K562 (cell line): ENCODE results near the gene ANKS1B. TPM values are rescaled to one million over a fixed set of nuclear protein-coding genes. Genes with fewer than 3 reads are reported as not detected.

Source experiments
- ATAC-seq: fragments of 200-7000 bp; cut with Tn5 transposase; 3 replicates; pipeline ENCODE4 v1.9.1; 2020; ENCODE audit warnings: moderate library complexity
- BruUV-seq: library from RNA; stranded (reverse); fragments of 400-500 nt; replicated peaks from 2 replicates; lab custom pipeline; 2021; lab: Mats Ljungman, UMichigan
- CTCF ChIA-PET: fragments of 300-600 bp; formaldehyde crosslinking; extraction: SDS; loops from one replicate; lab custom pipeline; 2021; ENCODE audit warnings: low intra/inter-chr PET ratio; lab: Yijun Ruan, JAX
- POLR2A ChIA-PET: fragments of 300-600, 350-650 bp; sonication (Branson Sonifier 250); formaldehyde crosslinking; extraction: SDS; loops from one replicate; lab custom pipeline; 2021; ENCODE audit warnings: antibody characterized with exemption, inconsistent platforms; lab: Yijun Ruan, JAX
- DNase-seq, 4 experiments: peaks; one replicate each; pipeline versions ENCODE4 v3.0.0 to v3.0.0-alpha.2; 2011 to 2018; ENCODE audit warnings: low spot score in 3 of 4, mixed read lengths in 3 of 4; ENCODE audit errors: extremely low read depth in 1 of 4
- FAIRE-seq: peaks from 2 replicates; lab custom pipeline; 2011; peaks lifted over from hg19 to GRCh38; lab: Jason Lieb, UNC
- H2AFZ ChIP-seq: 2 replicates; pipeline ENCODE4 v1.6.0; 2011; ENCODE audit warnings: low read depth, low read length, control low read depth, inconsistent platforms
- H3K27ac ChIP-seq: fragments of 200-600 bp; 3 replicates; pipeline ENCODE4 v1.8.0; 2011; ENCODE audit warnings: low read depth, mild to moderate bottlenecking, control low read depth, inconsistent platforms, low read length, moderate library complexity, mixed read lengths; ENCODE audit errors: extremely low read depth
- H3K27me3 ChIP-seq, 2 experiments: fragments of 300-600 bp in 1 of 2; 2 replicates in 1 of 2; 3 replicates in 1 of 2; pipeline versions ENCODE4 v1.6.0 to v1.8.0; 2011; ENCODE audit warnings: inconsistent platforms in 2 of 2, low read length in 2 of 2, mild to moderate bottlenecking in 1 of 2, mixed read lengths in 1 of 2, moderate library complexity in 1 of 2; ENCODE audit not compliant: control insufficient read depth in 2 of 2, insufficient read depth in 2 of 2
- H3K36me3 ChIP-seq: fragments of 300-600 bp; 3 replicates; pipeline ENCODE4 v1.8.0; 2011; ENCODE audit warnings: mild to moderate bottlenecking, low read length, inconsistent platforms; ENCODE audit not compliant: control insufficient read depth, insufficient read depth
- H3K4me1 ChIP-seq, 2 experiments: fragments of 200-600 bp in 1 of 2; replicated peaks in 1 of 2; 2 replicates in 1 of 2; 3 replicates in 1 of 2; pipeline versions ENCODE4 v1.5.1 to v1.8.0; 2011; ENCODE audit warnings: inconsistent platforms in 2 of 2, low read length in 2 of 2, mild to moderate bottlenecking in 1 of 2, mixed read lengths in 1 of 2, moderate library complexity in 1 of 2; ENCODE audit not compliant: control insufficient read depth in 2 of 2, insufficient read depth in 2 of 2
- H3K4me2 ChIP-seq: 2 replicates; pipeline ENCODE4 v1.6.1; 2011; ENCODE audit warnings: low read length, control low read depth, inconsistent platforms, mixed read lengths; ENCODE audit not compliant: insufficient read depth
- H3K4me3 ChIP-seq: fragments of 200-600 bp; sonication (generic), shearing (Covaris generic); 2 replicates; pipeline ENCODE4 v1.5.1; 2016; ENCODE audit warnings: control low read depth, inconsistent platforms
- H3K79me2 ChIP-seq: fragments of 200-600 bp; 3 replicates; pipeline ENCODE4 v1.8.0; 2011; ENCODE audit warnings: low read length, inconsistent platforms; ENCODE audit not compliant: control insufficient read depth, insufficient read depth
- H3K9ac ChIP-seq, 2 experiments: 2 replicates each; pipeline versions ENCODE4 v1.6.0 to v1.6.1; 2011; ENCODE audit warnings: low read depth in 2 of 2, low read length in 2 of 2, control low read depth in 1 of 2, inconsistent platforms in 1 of 2, mild to moderate bottlenecking in 1 of 2, mixed read lengths in 1 of 2; ENCODE audit not compliant: insufficient read depth in 1 of 2
- H3K9me1 ChIP-seq: one replicate; pipeline ENCODE4 v1.6.0; 2011; ENCODE audit warnings: inconsistent platforms, mild to moderate bottlenecking, low read length, moderate library complexity; ENCODE audit not compliant: control insufficient read depth, insufficient read depth
- H3K9me3 ChIP-seq: replicated peaks from 2 replicates; pipeline ENCODE4 v1.5.1; 2011; ENCODE audit warnings: low read depth, low read length, inconsistent platforms; ENCODE audit not compliant: control insufficient read depth, insufficient read depth
- H4K20me1 ChIP-seq: replicated peaks from 2 replicates; pipeline ENCODE4 v1.6.1; 2011; ENCODE audit warnings: low read length, inconsistent platforms, mixed read lengths; ENCODE audit not compliant: control insufficient read depth, insufficient read depth
- CC2D1A ChIP-seq: fragments of 450-650 bp; IDR thresholded peaks from 2 replicates; pipeline ENCODE4 v1.6.1; 2017; ENCODE audit warnings: mild to moderate bottlenecking
- DIDO1 ChIP-seq: fragments of 450-650 bp; IDR thresholded peaks from 2 replicates; pipeline ENCODE4 v1.6.1; 2016; ENCODE audit warnings: low read depth, missing biosample characterization, missing genetic modification characterization
- MCM5 ChIP-seq: fragments of 450-650 bp; IDR thresholded peaks from 2 replicates; pipeline ENCODE4 v1.6.1; 2016; ENCODE audit warnings: low read depth
- MXD1 ChIP-seq: fragments of 250-450 bp; sonication (Bioruptor Pico); IDR thresholded peaks from 2 replicates; pipeline ENCODE4 v1.8.0; 2021; ENCODE audit warnings: borderline replicate concordance, mild to moderate bottlenecking, moderate library complexity; ENCODE audit not compliant: poor library complexity, severe bottlenecking
- TAL1 ChIP-seq: fragments of 450-650 bp; IDR thresholded peaks from 2 replicates; pipeline ENCODE4 v1.6.1; 2016; ENCODE audit warnings: mild to moderate bottlenecking
- ZKSCAN1 ChIP-seq: fragments of 150-350 bp; IDR thresholded peaks from 2 replicates; pipeline ENCODE4 v1.6.1; 2016; ENCODE audit warnings: low read depth, low read length
- ZNF140 ChIP-seq: fragments of 250-450 bp; sonication (Bioruptor Pico); IDR thresholded peaks from 2 replicates; pipeline ENCODE4 v1.8.0; 2021; ENCODE audit warnings: moderate library complexity, mild to moderate bottlenecking, inconsistent platforms
- ZNF277 ChIP-seq: fragments of 250-450 bp; sonication (Bioruptor Pico); IDR thresholded peaks from 2 replicates; pipeline ENCODE4 v1.8.0; 2022; ENCODE audit warnings: inconsistent platforms, mild to moderate bottlenecking, moderate library complexity, borderline replicate concordance
- ZNF280B ChIP-seq: fragments of 250-450 bp; sonication (Bioruptor Pico); IDR thresholded peaks from 2 replicates; pipeline ENCODE4 v1.5.1; 2021; ENCODE audit warnings: mild to moderate bottlenecking
- ZNF347 ChIP-seq: fragments of 450-650 bp; formaldehyde crosslinking; IDR thresholded peaks from 2 replicates; pipeline ENCODE4 v1.4.0; 2020; ENCODE audit warnings: low read depth, mild to moderate bottlenecking, moderate library complexity
- ZNF444 ChIP-seq: fragments of 250-450 bp; sonication (Bioruptor Pico); IDR thresholded peaks from 2 replicates; pipeline ENCODE4 v1.4.0; 2020; ENCODE audit warnings: mild to moderate bottlenecking, moderate library complexity
- ZNF830 ChIP-seq: fragments of 250-450 bp; sonication (Bioruptor Pico); IDR thresholded peaks from 2 replicates; pipeline ENCODE4 v1.5.0; 2021; ENCODE audit warnings: mild to moderate bottlenecking
- ZZZ3 ChIP-seq: fragments of 450-650 bp; IDR thresholded peaks from 2 replicates; pipeline ENCODE4 v1.6.1; 2016; ENCODE audit warnings: antibody characterized with exemption, mild to moderate bottlenecking, moderate library complexity
- in situ Hi-C: fragments of 300-500 bp; cut with MboI; formaldehyde crosslinking; loops from 4 replicates; pipeline ENCODE4 v1.15.0; 2018; ENCODE audit warnings: inconsistent platforms, mixed read lengths
- intact Hi-C: fragments of 100-400 bp; cut with micrococcal nuclease; formaldehyde crosslinking; loops from 2 replicates; pipeline ENCODE4 v1.14.2; 2022
- polyA plus RNA-seq, 8 experiments: library from polyadenylated mRNA; depleted of rRNA in 4 of 8; stranded (reverse) in 5 of 8; unstranded in 3 of 8; fragments of >200 nt; fragmentation: Nextera tagmentation in 2 of 8; fragmentation: Illumina TruSeq in 1 of 8; extraction: Ambion mirVana in 2 of 8; extraction: Trizol in 1 of 8; gene quantifications; 2 replicates each; pipeline versions ENCODE4 v1.2.1 to v1.2.3, GENCODE V29; 2011 to 2014; ENCODE audit warnings: inconsistent platforms in 1 of 8, missing spikeins in 1 of 8
- total RNA-seq, 7 experiments: library from RNA; depleted of rRNA in 6 of 7; stranded (reverse); fragments of >200 nt in 6 of 7; fragmentation: Illumina TruSeq in 2 of 7; extraction: Trizol in 2 of 7; gene quantifications; 2 replicates each; pipeline versions ENCODE4 v1.2.1 to v1.2.3, GENCODE V29; 2011 to 2021; ENCODE audit warnings: low replicate concordance in 1 of 7

Gene ANKS1B
- total and polyA plus RNA-seq, 9 of the 15 experiments (the other 6 are each of a cell fraction or from before 2014, with no cell fraction given): 0.04 to 0.47 (median 0.28) TPM; not detected in 4

- BruUV-seq: no TSS peak
- POLR2A ChIA-PET: no interaction called here
- TF ChIP-seq ZNF444 (no peak), ZZZ3 (no peak), MXD1 (CRISPR knock-in tag) (no peak), CC2D1A (no peak), MCM5 (no peak), ZNF347 (no peak), ZNF280B (CRISPR knock-in tag) (no peak), TAL1 (no peak), DIDO1 (tag) (no peak), ZKSCAN1 (no peak), ZNF830 (CRISPR knock-in tag) (no peak), ZNF140 (no peak), ZNF277 (CRISPR knock-in tag) (no peak)
These were observed 180.0 kb downstream of the ANKS1B start for GRCh38 chr12:99804715-99805114.

More at GRCh38 chr12:99804715-99805114, 180.0 kb downstream of the ANKS1B start:
- CTCF ChIA-PET: no interaction called here
- FAIRE-seq (no peak), DNase-seq (no peak), ATAC-seq (no peak)
- Histone ChIP-seq H2AFZ (no peak overlapping the region), H3K4me1 (no peaks in the 10 kb centered on the region), H3K9ac (no peak overlapping the region), H3K4me2 (no peak overlapping the region), H3K4me3 (no peak overlapping the region), H3K79me2 (no peaks in the 10 kb centered on the region), H3K36me3 (no peaks in the 10 kb centered on the region), H3K9me1 (no peaks in the 10 kb centered on the region), H3K27ac (no peak overlapping the region), H3K27me3 (no peaks in the 10 kb centered on the region), H4K20me1 (no peaks in the 10 kb centered on the region), H3K9me3 (no peaks in the 10 kb centered on the region)
- intact Hi-C loops: no loop called here
- in situ Hi-C loops: no loop called here
